ENCODE measurements around the gene CALCOCO1.

CALCOCO1 gene

GRCh38 chr12:53726946-53727309 is 324 bp downstream of the CALCOCO1 start:
- peak overlapping the region; percentile 61 for H3K4me3 ChIP-seq (ENCODE audit: insufficient read depth, low read length, poor library complexity, severe bottlenecking)
- H3K36me3 ChIP-seq (ENCODE audit: low read length), result no peaks in the 10 kb centered on the region
- no peaks in the 10 kb centered on the region for H3K9me3 ChIP-seq (ENCODE audit: insufficient read depth, low read length)
- H3K9ac ChIP-seq (ENCODE audit: low read length), result peak overlapping the region; percentile 21; the same call in 1 of the 2 replicates
- no peaks in the 10 kb centered on the region for H3K27me3 ChIP-seq (ENCODE audit: low read length)
- H3K79me2 ChIP-seq (ENCODE audit: insufficient read depth, low read length), result no peaks in the 10 kb centered on the region
- no peaks in the 10 kb centered on the region for H3F3A ChIP-seq (ENCODE audit: insufficient read depth)
- peak overlapping the region; percentile 63 for H3K4me2 ChIP-seq (ENCODE audit: low read depth, low read length, poor library complexity, severe bottlenecking)
- H3K9me2 ChIP-seq (replicated peaks; ENCODE audit: insufficient read depth, low read length), result no peaks in the 10 kb centered on the region
- TF ChIP-seq EZH2phosphoT487 (conservative IDR thresholded peaks at IDR 0.05; ENCODE audit: low read length) (no peak), CTCF (IDR thresholded peaks at IDR 0.05; ENCODE audit: insufficient read depth, low read length, poor library complexity, severe bottlenecking) (no peak)
- H3K27ac ChIP-seq (ENCODE audit: low read depth, low read length), result no peak overlapping the region
- H2AFZ ChIP-seq (ENCODE audit: low read depth, low read length, severe bottlenecking), result peak overlapping the region; percentile 50
- H4K20me1 ChIP-seq (ENCODE audit: low read depth, low read length), result no peaks in the 10 kb centered on the region

- Histone ChIP-seq H3K79me2 (ENCODE audit: insufficient read depth, low read length) (no peaks in the 10 kb centered on the region), H3K9me3 (ENCODE audit: insufficient read depth, low read length) (no peaks in the 10 kb centered on the region), H2AFZ (ENCODE audit: low read depth, low read length, severe bottlenecking) (no peak overlapping the region), H3F3A (ENCODE audit: insufficient read depth) (no peaks in the 10 kb centered on the region), H3K4me2 (ENCODE audit: low read depth, low read length, poor library complexity, severe bottlenecking) (peak overlapping the region; percentile 63), H4K20me1 (ENCODE audit: low read depth, low read length) (no peaks in the 10 kb centered on the region), H3K9ac (ENCODE audit: low read length) (peak overlapping the region; percentile 21; the same call in 1 of the 2 replicates), H3K27me3 (ENCODE audit: low read length) (no peaks in the 10 kb centered on the region), H3K36me3 (ENCODE audit: low read length) (no peaks in the 10 kb centered on the region), H3K4me3 (ENCODE audit: insufficient read depth, low read length, poor library complexity, severe bottlenecking) (peak overlapping the region; percentile 61), H3K9me2 (replicated peaks; ENCODE audit: insufficient read depth, low read length) (no peaks in the 10 kb centered on the region), H3K27ac (ENCODE audit: low read depth, low read length) (no peak overlapping the region)
- TF ChIP-seq CTCF (IDR thresholded peaks at IDR 0.05; ENCODE audit: insufficient read depth, low read length, poor library complexity, severe bottlenecking), result no peak
- TF ChIP-seq EZH2phosphoT487 (conservative IDR thresholded peaks at IDR 0.05; ENCODE audit: low read length), result no peak
These were observed 911 bp downstream of the CALCOCO1 start for GRCh38 chr12:53726341-53726740.

DNA sequence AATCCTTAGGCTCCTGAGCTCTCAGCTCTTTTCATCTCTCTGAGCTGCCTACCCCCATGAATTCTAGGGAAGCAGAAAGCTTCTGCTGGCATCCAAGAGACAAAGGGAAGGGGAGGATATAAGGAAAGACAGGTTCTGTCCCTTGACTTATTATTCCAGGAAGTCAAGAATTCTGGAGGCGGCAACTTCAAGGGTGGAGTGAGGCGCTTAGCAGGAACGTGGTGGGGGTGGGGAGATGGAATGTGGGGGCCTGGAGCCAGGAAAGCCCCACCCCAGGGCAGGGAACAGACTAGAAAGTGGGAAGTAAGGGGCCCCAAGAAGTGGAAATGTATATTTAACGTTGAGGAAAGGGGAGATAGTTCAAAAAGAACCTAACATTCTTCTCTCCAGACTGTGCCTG is 1.4 kb downstream of the CALCOCO1 start:
- no peaks in the 10 kb centered on the region for H3K79me2 ChIP-seq (ENCODE audit: insufficient read depth, low read length)
- no peak overlapping the region for H3K4me3 ChIP-seq (ENCODE audit: insufficient read depth, low read length, poor library complexity, severe bottlenecking)
- TF ChIP-seq CTCF (IDR thresholded peaks at IDR 0.05; ENCODE audit: insufficient read depth, low read length, poor library complexity, severe bottlenecking) (no peak), EZH2phosphoT487 (conservative IDR thresholded peaks at IDR 0.05; ENCODE audit: low read length) (no peak)
- no peak overlapping the region for H3K4me2 ChIP-seq (ENCODE audit: low read depth, low read length, poor library complexity, severe bottlenecking)
- no peaks in the 10 kb centered on the region for H4K20me1 ChIP-seq (ENCODE audit: low read depth, low read length)
- H3F3A ChIP-seq (ENCODE audit: insufficient read depth), result no peaks in the 10 kb centered on the region
- H3K9me2 ChIP-seq (replicated peaks; ENCODE audit: insufficient read depth, low read length), result no peaks in the 10 kb centered on the region
- no peak overlapping the region for H2AFZ ChIP-seq (ENCODE audit: low read depth, low read length, severe bottlenecking)
- no peaks in the 10 kb centered on the region for H3K27me3 ChIP-seq (ENCODE audit: low read length)
- H3K36me3 ChIP-seq (ENCODE audit: low read length), result no peaks in the 10 kb centered on the region
- H3K27ac ChIP-seq (ENCODE audit: low read depth, low read length), result no peak overlapping the region
- no peak overlapping the region for H3K9ac ChIP-seq (ENCODE audit: low read length)
- no peaks in the 10 kb centered on the region for H3K9me3 ChIP-seq (ENCODE audit: insufficient read depth, low read length)
